WTC11 (cell line): ENCODE data around the gene SLX4.

Experiments used
- CTCF ChIP-seq: fragments of 200-600 bp; IDR thresholded peaks from 2 replicates; pipeline ENCODE4 v1.8.0; 2022; ENCODE audit warnings: antibody characterized with exemption
- RELA ChIP-seq: sonication (generic); formaldehyde crosslinking; IDR thresholded peaks from 2 replicates; pipeline ENCODE4 v1.8.1; 2022; ENCODE audit warnings: missing genetic modification reagents, mild to moderate bottlenecking, borderline replicate concordance
- TF ChIP-seq, protein P1 (sequence below): sonication (generic); formaldehyde crosslinking; IDR thresholded peaks from 2 replicates; pipeline ENCODE4 v1.8.0; 2023; ENCODE audit warnings: missing genetic modification reagents

DNA sequence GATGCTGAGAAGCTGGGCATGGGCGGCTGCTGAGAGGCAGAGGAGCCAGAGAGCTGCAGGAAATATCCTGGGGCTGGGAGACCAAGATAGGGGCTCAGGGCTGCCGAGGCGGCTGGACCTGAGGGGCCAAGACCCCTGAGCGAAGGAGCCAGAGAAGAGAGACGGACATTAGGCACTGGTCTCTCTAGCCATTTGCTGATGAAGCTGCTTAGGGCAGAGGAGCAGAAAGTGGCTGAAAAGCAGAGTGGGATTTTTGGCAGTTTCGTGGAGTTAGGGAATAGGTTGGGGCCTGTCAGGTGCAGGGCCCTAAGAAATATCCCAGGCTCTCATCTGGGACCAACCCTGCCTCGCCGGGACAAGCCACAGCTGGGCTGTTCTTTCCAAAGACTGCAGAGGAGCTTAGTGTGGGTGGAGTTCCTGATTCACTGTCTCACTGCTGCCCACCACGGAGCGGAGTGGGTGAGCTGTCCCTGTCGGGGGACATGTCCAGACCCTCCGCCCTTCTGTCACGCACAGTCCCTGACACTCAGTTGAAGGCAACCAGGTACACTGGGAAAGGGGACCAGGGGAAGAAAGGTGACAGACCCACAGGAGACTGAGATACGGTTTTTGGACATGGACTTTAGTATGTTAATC lies 31.8 kb upstream of the SLX4 start:
- no peak for TF ChIP-seq CTCF
- TF ChIP-seq, protein P1, sequence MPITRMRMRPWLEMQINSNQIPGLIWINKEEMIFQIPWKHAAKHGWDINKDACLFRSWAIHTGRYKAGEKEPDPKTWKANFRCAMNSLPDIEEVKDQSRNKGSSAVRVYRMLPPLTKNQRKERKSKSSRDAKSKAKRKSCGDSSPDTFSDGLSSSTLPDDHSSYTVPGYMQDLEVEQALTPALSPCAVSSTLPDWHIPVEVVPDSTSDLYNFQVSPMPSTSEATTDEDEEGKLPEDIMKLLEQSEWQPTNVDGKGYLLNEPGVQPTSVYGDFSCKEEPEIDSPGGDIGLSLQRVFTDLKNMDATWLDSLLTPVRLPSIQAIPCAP (CRISPR knock-in tag) = no peak
- TF ChIP-seq RELA (CRISPR knock-in tag) = no peak
